ENCODE results near the gene NPEPL1. TPM values are rescaled to one million over a fixed set of nuclear protein-coding genes. Genes with fewer than 3 reads are reported as not detected.

The NPEPL1 gene
- polyA plus RNA-seq, 4 donors = 37.8 to 47.8 (median 41.9) TPM

DNA sequence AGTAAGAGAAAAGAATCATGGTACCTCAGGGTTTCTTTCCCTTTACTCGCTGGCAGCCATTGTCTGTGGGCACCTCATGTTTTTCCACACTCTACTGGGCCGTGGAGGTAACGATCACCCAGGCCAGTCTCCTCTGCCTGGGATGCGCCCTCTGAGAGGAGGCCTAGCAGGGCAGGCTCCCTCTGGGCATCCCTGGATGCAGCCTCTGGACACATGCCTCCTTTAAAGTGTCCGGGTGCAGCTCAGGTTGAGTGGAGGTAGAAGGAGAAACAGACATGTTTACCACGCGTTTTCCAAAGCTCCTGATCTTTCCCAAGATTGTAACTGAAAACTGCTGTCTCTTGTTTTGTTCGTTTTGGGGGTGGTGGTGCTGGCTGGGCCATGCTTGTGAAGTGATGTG, 13.8 kb upstream of the NPEPL1 start:
- DNase-seq (ENCODE audit: low read depth in 4 of 4, low spot score in 3 of 4) = no peak

DNA sequence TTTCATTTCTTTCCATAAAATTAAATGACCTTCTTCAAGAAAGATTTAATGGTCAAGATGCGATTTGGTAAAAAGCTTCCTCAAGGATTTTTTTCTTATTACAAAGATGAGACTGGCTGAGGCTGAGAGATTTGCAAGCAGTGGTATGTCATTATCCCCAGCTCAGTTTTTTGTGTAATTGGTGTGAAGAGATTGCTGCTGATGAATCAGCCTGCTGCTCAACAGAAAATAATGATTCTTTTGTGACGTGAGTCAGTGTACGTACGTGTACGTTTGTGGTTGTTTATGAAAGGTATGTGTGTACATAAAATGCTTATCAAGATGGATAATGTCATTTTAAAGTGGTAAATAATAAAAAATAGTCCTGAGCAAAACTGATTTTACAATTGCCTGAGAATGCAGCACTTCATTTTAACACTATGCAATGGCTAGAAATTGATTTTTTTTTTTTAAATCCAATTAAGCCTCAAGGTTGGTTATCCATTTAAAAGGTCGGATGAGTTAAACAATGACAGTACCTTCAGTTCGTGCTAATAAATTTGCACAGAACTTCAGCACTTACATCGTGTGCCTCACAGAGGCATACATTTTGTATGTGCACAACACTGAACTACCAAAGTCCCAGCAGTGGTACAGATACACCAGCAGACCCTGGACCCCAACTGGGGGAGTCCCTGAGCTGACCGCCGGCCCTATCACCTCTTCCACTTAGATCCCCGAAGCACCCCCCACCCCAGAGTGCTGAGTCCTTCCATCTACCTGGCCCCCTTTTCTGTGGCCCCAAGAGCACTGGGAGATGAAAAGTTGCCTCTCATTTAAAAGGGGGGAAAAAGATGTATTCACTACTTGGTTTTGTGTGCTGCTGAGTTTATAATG, 9.7 kb upstream of the NPEPL1 start:
- DNase-seq (ENCODE audit: low read depth in 4 of 4, low spot score in 3 of 4) = no peak

DNA sequence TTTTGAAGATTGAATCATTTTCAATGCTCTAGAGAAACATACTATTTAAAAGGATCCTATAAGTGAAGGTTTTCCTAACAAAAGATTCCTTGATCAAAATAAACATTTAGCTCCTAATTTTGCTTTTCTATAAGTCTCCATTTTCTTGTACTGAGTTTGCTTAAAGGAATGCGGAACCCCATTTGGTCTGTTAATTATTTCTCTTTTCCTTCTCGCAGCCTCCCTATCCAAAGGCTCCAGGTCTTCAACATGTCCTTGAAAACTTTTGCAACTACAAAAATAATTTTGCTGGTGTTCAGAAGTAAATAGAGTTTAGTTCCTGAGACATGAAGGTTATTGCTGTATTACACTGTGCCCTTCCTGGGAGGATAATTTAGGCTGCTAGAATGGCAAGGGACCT, 8.3 kb upstream of the NPEPL1 start:
- no peak for DNase-seq (ENCODE audit: low read depth in 4 of 4, low spot score in 3 of 4)

DNA sequence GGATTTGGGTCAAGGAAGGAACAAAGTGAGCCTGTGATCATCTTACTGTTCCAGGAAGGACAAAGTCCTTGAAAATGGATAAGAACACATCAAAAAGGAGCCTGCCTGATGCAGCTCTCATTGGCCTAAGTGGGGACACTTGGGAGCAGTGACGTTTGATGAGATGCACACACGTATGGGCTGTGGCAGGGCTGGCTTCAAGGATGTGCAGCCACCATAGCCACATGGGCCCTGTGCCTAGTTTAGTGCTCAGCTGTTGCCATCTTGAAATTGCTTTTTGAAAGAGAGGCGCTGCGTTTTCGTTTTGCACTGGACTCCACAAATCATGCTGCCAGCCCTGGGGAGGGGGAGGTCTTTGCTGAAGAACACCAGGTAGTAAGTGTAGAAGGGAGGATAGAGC, 6.6 kb upstream of the NPEPL1 start:
- no peak for DNase-seq (ENCODE audit: low read depth in 4 of 4, low spot score in 3 of 4)

DNA sequence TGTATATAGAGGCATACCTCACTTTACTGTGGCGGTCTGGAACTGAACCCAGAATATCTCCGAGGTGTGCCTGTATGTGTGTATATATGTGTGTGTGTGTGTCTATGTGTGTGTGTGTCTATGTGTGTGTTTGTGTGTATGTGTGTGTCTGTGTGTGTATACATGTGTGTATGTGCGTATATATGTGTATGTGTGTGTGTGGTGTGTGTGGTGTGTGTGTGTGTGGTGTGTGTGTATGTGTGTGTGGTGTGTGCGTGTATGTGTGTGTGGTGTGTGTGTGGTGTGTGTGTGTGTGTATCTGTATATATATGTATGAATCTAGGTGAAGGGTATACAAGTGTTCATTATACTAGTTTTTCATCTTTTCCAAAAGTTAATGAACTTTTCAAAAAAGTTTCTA, 4.2 kb upstream of the NPEPL1 start:
- DNase-seq (ENCODE audit: low read depth in 4 of 4, low spot score in 3 of 4) = no peak

DNA sequence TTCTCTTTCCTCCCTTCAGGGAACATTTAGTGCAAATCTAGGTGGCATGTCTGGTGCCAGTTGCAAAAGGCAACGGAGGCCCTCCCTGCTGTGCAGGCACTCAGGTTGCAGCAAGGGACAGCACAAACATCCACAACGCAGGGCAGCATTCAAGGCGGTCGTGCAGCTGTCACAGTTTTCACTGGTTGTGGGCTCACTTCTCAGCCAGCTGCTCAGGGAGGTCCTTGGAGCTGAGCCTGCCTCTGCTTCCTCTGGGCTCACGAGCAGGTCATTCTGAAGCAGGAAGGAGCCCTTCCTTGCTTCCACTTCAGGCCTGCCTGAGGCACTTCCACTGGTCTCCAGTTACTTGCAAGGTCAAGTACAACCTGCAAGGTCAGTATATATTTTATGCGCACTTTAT, 3.8 kb upstream of the NPEPL1 start:
- DNase-seq (ENCODE audit: low read depth in 4 of 4, low spot score in 3 of 4) = no peak

DNA sequence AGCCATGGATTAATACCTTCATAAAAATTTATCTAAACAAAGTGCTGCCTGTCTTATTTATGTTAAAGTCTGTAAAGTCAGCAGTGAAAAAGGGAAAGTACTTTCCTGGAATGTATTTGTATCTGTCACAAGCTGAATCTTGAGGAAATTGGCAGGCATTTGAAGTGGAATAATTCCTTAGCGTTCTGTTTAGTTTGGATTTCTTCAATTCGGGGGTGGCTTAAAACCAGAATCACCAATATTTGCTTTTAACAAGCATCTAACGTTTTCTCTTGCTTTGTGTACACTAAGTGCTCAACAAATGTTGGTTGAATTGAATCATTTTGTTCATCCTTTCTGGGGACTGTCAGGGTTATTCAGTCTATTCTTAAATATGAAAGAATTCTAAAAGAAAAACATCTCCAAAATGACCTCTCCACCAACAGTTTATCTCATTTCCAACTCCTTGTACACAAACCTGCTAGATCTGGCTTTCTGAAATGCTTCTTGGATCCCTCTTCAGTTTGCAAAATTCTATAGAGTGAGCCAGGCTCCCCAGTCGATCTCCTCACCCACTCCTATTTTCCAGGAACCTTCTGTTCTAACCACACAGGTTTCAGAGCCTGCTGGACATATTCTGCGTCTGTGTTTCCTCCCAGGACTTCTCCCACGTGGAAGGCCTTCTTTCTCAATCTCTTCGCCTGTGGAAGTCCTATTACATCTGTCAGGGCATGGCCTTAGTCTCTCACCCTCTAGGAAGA, 2.0 kb upstream of the NPEPL1 start:
- DNase-seq (ENCODE audit: low read depth in 4 of 4, low spot score in 3 of 4) = no peak

DNA sequence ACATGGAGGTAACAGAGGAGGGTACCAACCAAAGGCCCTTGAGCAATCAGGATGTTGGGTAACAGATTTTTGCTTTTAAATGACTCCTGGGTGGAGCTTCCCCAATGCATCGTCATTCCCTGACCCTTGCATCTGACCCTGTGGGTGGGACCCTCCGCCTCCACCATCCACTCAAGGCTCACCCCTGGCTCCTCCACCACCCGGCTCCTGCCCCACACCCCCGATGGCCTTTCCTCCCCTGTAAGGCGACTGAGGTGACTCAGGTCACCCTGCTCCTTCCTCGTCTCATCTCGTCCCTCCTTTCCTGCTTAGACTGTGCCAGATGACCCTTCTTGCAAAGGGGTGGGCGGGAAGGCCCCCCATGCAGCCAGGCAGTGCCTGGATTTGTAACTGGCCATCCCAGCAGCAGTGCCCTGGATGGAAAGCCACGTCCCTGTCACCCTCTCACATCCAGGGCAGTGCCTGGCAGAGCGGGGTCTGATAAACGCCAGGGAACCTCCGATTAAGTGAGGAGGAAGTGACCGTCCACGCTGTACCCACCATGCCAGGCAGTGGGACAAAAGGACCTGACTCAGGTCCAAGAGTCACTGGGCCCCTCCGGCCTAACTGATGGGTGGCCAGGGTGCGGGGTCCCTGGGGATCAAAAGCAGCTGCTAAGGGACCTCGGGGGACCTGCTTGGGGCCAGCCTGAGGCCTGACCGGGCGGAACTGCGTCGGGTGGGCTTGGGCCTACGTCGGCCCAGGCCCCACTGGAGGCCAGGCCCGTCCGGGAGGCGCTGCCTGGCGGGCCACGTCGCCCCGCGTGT, 624 bp upstream of the NPEPL1 start:
- no peak for DNase-seq (ENCODE audit: low read depth in 4 of 4, low spot score in 3 of 4)

DNA sequence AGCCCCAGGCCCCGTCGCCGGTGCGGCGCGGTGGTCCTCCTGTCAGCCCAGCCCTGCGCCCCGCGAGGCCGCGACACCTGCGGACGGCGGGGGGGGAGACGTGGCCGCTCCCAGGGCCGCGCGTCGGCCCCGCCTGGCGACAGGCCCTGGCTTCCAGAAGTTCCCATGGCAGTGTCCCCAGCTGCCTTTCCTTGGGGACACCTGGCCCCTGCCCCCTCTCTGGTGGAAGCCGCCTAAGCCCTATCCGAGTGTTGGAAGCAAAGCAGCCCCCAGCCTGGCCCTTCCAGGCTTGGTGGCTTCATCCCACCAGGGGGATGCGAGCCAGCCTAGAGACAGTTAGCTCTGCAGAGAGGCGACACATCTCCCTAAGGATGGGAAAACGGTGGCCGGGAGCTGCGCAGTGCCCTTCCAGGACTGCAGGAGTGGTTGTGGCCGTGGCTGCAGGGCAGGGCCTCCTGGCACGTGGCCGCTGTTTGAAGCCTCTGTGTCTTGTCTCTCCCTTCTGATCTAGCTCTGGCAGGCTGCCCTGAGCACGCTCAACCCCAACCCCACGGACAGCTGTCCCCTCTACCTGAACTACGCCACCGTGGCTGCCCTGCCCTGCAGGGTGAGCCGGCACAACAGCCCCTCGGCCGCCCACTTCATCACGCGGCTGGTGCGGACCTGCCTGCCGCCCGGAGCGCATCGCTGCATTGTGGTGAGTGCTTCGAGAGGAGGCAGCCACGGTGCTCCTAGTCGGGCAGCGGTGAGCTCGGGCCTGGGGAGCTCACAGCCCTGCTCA, 816 bp downstream of the NPEPL1 start:
- no peak for DNase-seq (ENCODE audit: low read depth in 4 of 4, low spot score in 3 of 4)

DNA sequence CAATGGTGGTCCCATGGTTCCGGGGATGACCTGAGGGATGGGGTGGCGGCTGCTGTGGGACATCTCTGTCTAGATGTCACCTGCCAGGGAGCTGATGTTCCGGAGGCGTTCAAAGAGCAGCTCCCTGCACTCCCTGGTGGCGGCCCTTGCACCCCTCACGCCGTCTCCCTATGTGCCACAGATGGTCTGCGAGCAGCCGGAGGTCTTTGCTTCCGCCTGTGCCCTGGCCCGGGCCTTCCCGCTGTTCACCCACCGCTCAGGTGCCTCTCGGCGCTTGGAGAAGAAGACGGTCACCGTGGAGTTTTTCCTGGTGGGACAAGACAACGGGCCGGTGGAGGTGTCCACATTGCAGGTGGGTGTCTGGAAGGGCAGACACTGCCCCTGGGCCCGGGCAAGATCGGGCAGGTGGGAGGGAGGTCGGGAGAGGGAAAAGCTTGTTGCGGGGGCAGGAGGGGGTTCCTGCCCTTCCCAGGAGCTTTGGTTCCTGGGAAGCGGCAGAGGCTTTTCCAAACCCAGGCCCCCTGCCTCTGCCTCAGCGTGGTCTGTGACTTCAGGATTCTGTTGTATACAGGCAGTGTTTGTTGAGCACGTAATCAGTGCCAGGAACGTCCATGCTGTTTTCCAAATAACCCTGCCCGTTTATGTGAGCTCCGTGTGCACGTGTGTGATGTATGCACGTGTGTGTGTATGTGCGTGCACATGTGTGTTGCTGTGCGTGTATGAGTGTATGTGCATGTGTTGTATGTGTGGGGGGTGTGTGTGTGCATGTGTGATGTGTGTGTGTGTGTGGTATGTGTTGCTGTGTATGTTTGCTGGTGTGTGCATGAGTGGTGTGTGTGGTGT, 1.9 kb downstream of the NPEPL1 start:
- DNase-seq (ENCODE audit: low read depth in 4 of 4, low spot score in 3 of 4) = no peak

DNA sequence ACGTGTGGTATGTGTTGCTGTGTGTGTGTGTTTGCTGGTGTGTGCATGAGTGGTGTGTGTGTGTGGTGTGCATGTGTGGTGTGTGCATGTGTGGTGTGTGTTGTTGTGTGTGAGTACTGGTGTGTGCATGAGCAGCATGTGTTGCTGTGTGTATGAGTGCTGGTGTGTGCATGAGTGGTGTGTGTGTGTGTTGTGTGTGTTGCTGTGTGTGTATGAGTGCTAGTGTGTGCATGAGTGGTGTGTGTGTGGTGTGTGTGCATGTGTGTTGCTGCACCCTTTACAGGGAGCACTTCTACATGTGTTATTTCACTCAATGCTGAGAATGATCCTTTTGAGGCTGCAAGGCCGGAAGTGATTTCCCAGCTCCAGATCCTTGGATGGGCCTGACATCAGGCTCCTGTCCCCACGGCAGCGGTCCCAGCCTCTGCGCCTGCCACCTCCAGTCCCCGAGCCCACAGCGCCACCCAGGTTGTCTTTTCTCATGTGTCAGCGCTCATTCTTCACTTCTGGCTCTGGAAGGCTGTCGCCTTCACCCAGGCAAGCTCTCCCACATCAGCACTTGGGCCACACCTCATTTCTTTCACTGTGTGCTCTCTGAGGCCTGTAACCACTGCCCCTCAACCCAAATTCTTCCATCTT, 2.6 kb downstream of the NPEPL1 start:
- DNase-seq (ENCODE audit: low read depth in 4 of 4, low spot score in 3 of 4) = no peak

DNA sequence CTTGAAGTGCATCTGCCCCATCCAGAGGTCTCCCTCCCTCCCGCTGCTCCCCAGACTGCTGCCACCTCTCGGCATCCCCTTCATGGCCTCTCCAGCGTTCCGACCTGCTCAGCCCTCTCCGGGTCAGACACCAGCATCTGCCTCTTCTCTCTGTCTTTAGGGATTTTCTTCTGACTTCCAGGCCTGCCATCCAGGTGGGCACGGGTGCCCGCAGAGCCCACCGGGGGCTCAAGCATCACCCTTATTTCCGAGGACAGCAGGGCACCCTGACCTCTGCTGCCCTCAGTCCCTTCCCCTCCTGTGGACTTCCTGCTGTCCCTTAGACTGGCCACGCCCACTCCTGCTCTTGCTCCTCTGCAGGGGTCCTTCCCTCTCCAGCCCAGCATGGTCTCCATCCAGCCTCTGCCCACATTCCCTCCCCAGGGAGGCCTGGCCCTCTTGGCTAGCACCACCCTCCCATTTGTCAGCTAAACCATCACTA, 3.3 kb downstream of the NPEPL1 start:
- DNase-seq (ENCODE audit: low read depth in 4 of 4, low spot score in 3 of 4) = no peak

DNA sequence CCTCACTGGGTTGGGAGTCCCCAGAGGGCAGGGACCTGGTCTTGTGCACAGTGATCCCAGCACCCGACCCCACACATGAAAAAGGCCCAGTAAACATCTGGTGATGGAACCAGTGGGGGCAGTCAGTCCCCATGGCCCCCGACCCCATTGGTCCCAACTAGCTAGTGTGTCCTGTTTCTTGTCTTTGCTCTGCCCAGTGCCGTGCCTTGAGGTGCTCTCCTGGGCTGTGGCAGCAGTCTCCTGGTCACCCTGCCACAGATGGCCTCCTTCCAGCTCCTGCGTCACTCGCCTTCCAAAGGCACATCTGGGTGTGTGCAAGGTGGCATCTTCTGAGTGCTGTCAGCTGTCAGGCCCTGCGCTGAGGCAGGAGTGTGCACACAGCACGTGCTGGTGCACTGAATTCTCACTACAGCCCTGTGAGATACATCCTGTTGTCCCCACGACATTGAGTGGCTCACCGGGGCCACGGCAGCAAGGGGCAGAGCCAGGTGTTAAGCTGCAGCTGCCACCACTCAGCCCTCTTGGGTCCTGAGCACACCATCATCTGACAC, 3.9 kb downstream of the NPEPL1 start:
- DNase-seq (ENCODE audit: low read depth in 4 of 4, low spot score in 3 of 4) = no peak

DNA sequence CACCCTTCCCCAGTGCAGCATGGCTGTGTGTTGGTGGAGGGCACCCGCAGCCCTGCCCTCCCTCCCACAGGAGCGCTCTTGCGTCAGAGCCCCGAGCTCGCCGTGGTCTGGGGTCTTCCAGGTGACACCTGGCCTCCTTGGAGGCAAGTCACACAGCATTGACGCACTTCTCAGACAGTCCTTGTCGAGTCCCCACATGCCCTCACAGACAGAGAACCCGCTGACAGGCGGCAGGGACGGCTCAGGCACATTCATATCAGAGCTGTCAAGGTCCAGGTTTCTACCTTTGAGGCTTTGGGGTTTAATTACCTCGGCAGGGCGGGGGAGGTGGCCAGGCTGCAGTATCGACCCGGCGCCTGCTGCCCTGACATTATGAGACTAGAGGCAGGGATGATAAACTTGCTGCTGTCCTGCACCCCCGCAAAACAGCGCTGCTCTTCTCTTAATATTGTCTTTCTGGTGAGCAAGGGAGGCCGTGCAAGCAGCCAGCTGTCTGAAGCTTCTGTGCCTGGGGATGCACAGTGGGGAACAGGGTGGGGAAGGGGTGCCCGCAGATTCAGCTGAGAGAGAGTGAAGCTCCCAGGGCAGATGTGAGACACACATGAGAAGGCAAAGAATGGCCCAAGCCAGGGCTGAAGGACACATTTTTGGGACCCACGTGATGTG, 4.7 kb downstream of the NPEPL1 start:
- DNase-seq (ENCODE audit: low read depth in 4 of 4, low spot score in 3 of 4) = no peak

DNA sequence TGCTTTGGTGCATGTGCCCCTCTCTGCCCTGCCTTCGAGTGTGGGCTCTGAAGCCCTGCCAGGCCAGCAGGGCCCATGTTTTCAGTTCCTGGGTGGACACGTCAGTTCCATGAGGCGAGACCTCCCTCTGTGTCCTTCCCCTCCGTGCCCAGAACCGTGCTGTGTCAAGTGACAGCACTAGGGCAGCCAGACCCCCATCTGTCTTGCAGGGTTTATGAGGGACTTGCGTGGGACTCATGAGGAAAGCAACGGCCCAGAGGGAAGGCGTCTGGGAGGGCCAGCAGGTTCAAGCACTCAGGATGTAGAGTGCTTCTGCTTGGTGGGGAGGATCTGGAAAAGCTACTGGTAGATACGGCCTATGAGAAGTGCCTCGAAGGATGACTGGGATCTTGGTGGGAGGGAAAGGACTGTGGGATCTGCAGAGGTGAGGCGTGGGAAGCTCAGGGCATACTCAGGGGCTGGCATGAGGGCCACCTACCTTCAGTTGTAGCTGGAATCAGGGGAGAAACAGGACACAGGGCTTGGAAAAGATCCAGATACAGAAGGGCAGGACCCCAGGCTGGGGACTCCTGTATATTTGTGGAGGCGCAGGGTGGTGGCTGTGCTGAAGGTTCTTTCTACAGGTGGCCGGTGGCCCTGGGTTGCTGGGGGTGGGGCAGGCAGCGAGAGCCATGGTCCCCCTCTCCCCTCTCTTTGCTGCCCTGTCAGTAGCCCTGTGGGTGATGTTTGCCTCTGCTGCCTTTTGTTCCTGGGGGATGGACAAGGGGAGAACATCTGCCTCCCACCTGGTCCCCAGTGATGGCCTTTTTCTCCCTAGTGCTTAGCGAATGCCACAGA, 5.5 kb downstream of the NPEPL1 start:
- DNase-seq (ENCODE audit: low read depth in 4 of 4, low spot score in 3 of 4) = no peak

DNA sequence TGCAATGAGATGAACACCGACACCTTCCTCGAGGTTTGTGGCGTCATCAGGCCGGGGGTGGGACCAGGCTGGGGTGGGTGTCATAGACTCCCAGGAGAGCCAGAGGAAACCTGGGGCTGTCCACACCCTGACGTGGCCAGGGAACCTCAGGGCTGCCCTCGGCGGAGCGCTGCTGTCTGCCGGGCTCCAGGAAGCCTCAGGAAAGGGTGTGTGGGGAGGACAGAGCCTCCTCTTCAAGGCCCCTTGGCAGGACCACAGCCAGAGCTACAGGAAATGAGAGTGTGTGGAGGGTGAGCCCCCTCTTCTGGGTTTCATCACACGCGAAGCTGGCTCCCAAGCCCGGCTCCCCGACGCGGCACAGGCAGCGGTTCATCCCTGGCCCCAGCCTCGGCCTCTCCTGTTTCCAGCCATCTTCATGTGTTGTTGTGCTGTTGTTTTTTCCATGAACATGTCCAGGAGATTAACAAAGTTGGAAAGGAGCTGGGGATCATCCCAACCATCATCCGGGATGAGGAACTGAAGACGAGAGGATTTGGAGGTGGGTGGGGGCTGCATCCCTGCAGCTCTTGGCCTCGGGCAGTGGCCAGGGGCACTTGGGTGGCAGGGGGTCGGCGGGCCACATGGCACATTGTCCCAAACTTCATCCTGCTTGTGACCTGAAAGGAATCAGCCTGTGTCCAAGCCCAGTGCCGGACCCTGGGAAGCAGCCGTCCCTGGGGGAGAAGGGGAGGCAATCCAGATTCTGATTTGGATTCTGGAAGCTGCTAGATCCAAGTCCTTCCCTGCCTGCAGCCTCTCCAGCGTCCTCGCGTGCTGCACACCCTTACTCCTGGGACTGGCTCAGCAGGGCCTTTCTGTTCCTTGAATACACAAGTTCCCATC, 6.4 kb downstream of the NPEPL1 start:
- no peak for DNase-seq (ENCODE audit: low read depth in 4 of 4, low spot score in 3 of 4)
